ENCODE measurements around the gene CRYGA.

GRCh38 chr2:208183526-208183925, 20.1 kb upstream of the CRYGA start:
- TF ChIP-seq CTCF (IDR thresholded peaks at IDR 0.05) (no peak), POLR2A (IDR thresholded peaks at IDR 0.05) (no peak)
